WTC11 (cell line): ENCODE measurements around the gene PHACTR3. TPM values are rescaled to one million over a fixed set of nuclear protein-coding genes. Genes with fewer than 3 reads are reported as not detected.

Experiments used
- ATAC-seq: fragments of 200-7000 bp; cut with Tn5 transposase; 2 replicates; pipeline ENCODE4 v1.10.0; 2021; ENCODE audit warnings: mild to moderate bottlenecking, moderate library complexity
- CTCF ChIA-PET: fragments of 300-600 bp; sonication (Branson Sonifier 250); formaldehyde crosslinking; loops from one replicate; lab custom pipeline; 2021; ENCODE audit warnings: antibody characterized with exemption; lab: Charles Lee
- POLR2A ChIA-PET: fragments of 350-600 bp; sonication (Branson Sonifier 250); formaldehyde crosslinking; loops from one replicate; lab custom pipeline; 2021; ENCODE audit warnings: antibody characterized with exemption; lab: Charles Lee
- DNase-seq: peaks from one replicate; pipeline ENCODE4 v3.0.0; 2021; ENCODE audit warnings: low spot score
- H3K27ac Mint-ChIP-seq: 2 replicates; pipeline ENCODE4 v1.8.0; 2021; ENCODE audit warnings: mixed read lengths
- H3K27me3 Mint-ChIP-seq: 2 replicates; pipeline ENCODE4 v1.8.0; 2021; ENCODE audit warnings: low read depth, mild to moderate bottlenecking, moderate library complexity, mixed read lengths
- H3K36me3 Mint-ChIP-seq: 2 replicates; pipeline ENCODE4 v1.8.0; 2021; ENCODE audit warnings: mixed read lengths
- H3K4me1 Mint-ChIP-seq: 2 replicates; pipeline ENCODE4 v1.8.0; 2022; ENCODE audit warnings: mixed read lengths
- H3K4me3 Mint-ChIP-seq: 2 replicates; pipeline ENCODE4 v1.8.0; 2021; ENCODE audit warnings: mild to moderate bottlenecking, moderate library complexity, mixed read lengths
- H3K9me3 Mint-ChIP-seq: 2 replicates; pipeline ENCODE4 v1.8.0; 2021; ENCODE audit warnings: mixed read lengths
- AFF4 ChIP-seq: sonication (generic); formaldehyde crosslinking; IDR thresholded peaks from 2 replicates; pipeline ENCODE4 v1.8.1; 2023; ENCODE audit warnings: mild to moderate bottlenecking, missing genetic modification reagents, borderline replicate concordance
- ARID4B ChIP-seq: sonication (generic); formaldehyde crosslinking; IDR thresholded peaks from 2 replicates; pipeline ENCODE4 v1.8.0; 2023; ENCODE audit warnings: missing genetic modification reagents, mild to moderate bottlenecking, borderline replicate concordance
- ATF1 ChIP-seq: sonication (generic); formaldehyde crosslinking; IDR thresholded peaks from 2 replicates; pipeline ENCODE4 v1.8.1; 2023; ENCODE audit warnings: mild to moderate bottlenecking, moderate library complexity, missing genetic modification reagents
- ELF4 ChIP-seq: sonication (generic); formaldehyde crosslinking; IDR thresholded peaks from 2 replicates; pipeline ENCODE4 v1.8.1; 2022; ENCODE audit warnings: low read depth, mild to moderate bottlenecking, moderate library complexity, missing genetic modification reagents
- GRHL2 ChIP-seq: fragments of 250-450 bp; sonication (Bioruptor Pico); IDR thresholded peaks from 2 replicates; pipeline ENCODE4 v1.8.0; 2022; ENCODE audit warnings: mild to moderate bottlenecking, moderate library complexity; ENCODE audit not compliant: insufficient replicate concordance, severe bottlenecking
- HMGA2 ChIP-seq: fragments of 250-450 bp; sonication (Bioruptor Pico); IDR thresholded peaks from 2 replicates; pipeline ENCODE4 v1.4.0; 2021; ENCODE audit warnings: mild to moderate bottlenecking, moderate library complexity
- HMGXB4 ChIP-seq: sonication (generic); formaldehyde crosslinking; IDR thresholded peaks from 2 replicates; pipeline ENCODE4 v1.8.1; 2023; ENCODE audit warnings: mild to moderate bottlenecking, moderate library complexity, missing genetic modification reagents
- MAX ChIP-seq: sonication (generic); formaldehyde crosslinking; IDR thresholded peaks from 2 replicates; pipeline ENCODE4 v1.8.0; 2022; ENCODE audit warnings: mild to moderate bottlenecking, missing genetic modification reagents
- MLX ChIP-seq: sonication (generic); formaldehyde crosslinking; IDR thresholded peaks from 2 replicates; pipeline ENCODE4 v1.8.1; 2023; ENCODE audit warnings: mild to moderate bottlenecking, missing genetic modification reagents, moderate library complexity
- MYBL2 ChIP-seq: sonication (generic); formaldehyde crosslinking; IDR thresholded peaks from 2 replicates; pipeline ENCODE4 v1.8.1; 2023; ENCODE audit warnings: mild to moderate bottlenecking, moderate library complexity, missing genetic modification reagents
- OVOL2 ChIP-seq: fragments of 250-450 bp; sonication (Bioruptor Pico); IDR thresholded peaks from 2 replicates; pipeline ENCODE4 v1.9.0; 2021; ENCODE audit warnings: mild to moderate bottlenecking, borderline replicate concordance
- SOX15 ChIP-seq: fragments of 250-450 bp; sonication (Bioruptor Pico); IDR thresholded peaks from 2 replicates; pipeline ENCODE4 v1.9.0; 2021; ENCODE audit warnings: mild to moderate bottlenecking
- TCF7 ChIP-seq: sonication (generic); formaldehyde crosslinking; IDR thresholded peaks from 2 replicates; pipeline ENCODE4 v1.8.0; 2022; ENCODE audit warnings: mild to moderate bottlenecking, low read depth, missing genetic modification reagents, moderate library complexity
- TP53 ChIP-seq: sonication (generic); formaldehyde crosslinking; IDR thresholded peaks from 2 replicates; pipeline ENCODE4 v1.8.1; 2023; ENCODE audit warnings: mild to moderate bottlenecking, missing genetic modification reagents
- ZMAT4 ChIP-seq: fragments of 250-450 bp; sonication (Bioruptor Pico); IDR thresholded peaks from 2 replicates; pipeline ENCODE4 v1.9.0; 2021; ENCODE audit warnings: mild to moderate bottlenecking
- ZNF232 ChIP-seq: sonication (generic); formaldehyde crosslinking; IDR thresholded peaks from 2 replicates; pipeline ENCODE4 v1.8.0; 2022; ENCODE audit warnings: mild to moderate bottlenecking, missing genetic modification reagents
- ZNF281 ChIP-seq: sonication (generic); formaldehyde crosslinking; IDR thresholded peaks from 2 replicates; pipeline ENCODE4 v1.8.0; 2023; ENCODE audit warnings: mild to moderate bottlenecking, missing genetic modification reagents
- total RNA-seq: library from RNA; stranded (reverse); gene quantifications from 3 replicates; pipeline ENCODE4 v1.2.3, GENCODE V29; 2021

Gene PHACTR3
- total RNA-seq, 1 experiment from 2014 or later: 0.28 TPM

GRCh38 chr20:59565768-59566461, 38.4 kb upstream of the PHACTR3 start (continued):
- no peak for TF ChIP-seq ARID4B (CRISPR knock-in tag)
- TF ChIP-seq, all 79 proteins: peak for 1

GRCh38 chr20:59566631-59567524, 37.5 kb upstream of the PHACTR3 start:
- ATAC-seq: no peak
- CTCF ChIA-PET: no interaction called here
- Mint-ChIP-seq H3K4me1 (peaks cover 4% of the 10 kb centered on the region; the same call in 1 of the 2 replicates), H3K4me3 (no peak overlapping the region), H3K9me3 (no peaks in the 10 kb centered on the region), H3K27me3 (peaks cover 36% of the 10 kb centered on the region), H3K36me3 (no peaks in the 10 kb centered on the region), H3K27ac (no peak overlapping the region)
- POLR2A ChIA-PET: no interaction called here
- no peak for DNase-seq
- no peak for TF ChIP-seq ATF1 (CRISPR knock-in tag)
- no peak for TF ChIP-seq MLX (CRISPR knock-in tag)
- no peak for TF ChIP-seq AFF4 (CRISPR knock-in tag)
- TF ChIP-seq ELF4 (CRISPR knock-in tag): no peak
- no peak for TF ChIP-seq ZNF232 (CRISPR knock-in tag)
- no peak for TF ChIP-seq ZMAT4 (CRISPR knock-in tag)
- no peak for TF ChIP-seq GRHL2 (CRISPR knock-in tag)
- no peak for TF ChIP-seq TCF7 (CRISPR knock-in tag)
- no peak for TF ChIP-seq ZNF281
- no peak for TF ChIP-seq TP53
- TF ChIP-seq HMGA2 (CRISPR knock-in tag): no peak
- TF ChIP-seq HMGXB4 (CRISPR knock-in tag): no peak
- TF ChIP-seq MYBL2 (CRISPR knock-in tag): no peak
- TF ChIP-seq MAX: no peak
- no peak for TF ChIP-seq SOX15 (CRISPR knock-in tag)
- no peak for TF ChIP-seq OVOL2 (CRISPR knock-in tag)
